ENCODE measurements around the gene EFCAB8.
"Not testable (repeated sequence)": the region's sequence is repeated elsewhere in the genome, so short reads cannot be mapped to it uniquely, and the experiment has no call there.

Gene EFCAB8

DNA sequence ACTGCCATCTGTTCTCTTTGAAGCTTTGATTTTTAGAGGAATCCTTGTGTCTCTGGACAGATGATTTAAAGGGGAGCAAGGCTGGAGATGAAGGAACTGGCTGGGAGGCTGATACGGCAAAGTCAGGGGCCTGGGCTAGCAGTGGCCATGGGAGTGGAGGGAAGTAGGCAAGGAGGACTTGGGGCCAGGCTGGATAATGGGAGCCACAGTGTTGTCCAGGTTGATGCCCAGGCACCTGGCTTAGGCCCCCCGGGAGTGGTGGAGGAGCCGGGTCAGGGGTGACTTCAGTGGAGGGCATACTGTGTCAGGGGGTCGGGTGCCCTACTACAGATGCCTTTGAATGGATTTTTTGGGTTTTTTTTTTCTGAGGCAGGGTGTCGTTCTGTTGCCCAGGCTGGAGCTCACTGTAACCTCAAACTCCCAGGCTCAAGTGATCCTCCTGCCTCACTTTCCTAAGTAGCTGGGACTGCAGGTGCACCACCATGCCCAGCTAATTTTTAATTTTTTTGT, 45.0 kb downstream of the EFCAB8 start:
- in situ Hi-C loops (cut with HindIII; ENCODE audit: low pct_ligation_motif_present, low pct_unique_long_range_greater_than_20kb, low sequenced_read_pairs): no loop called here

DNA sequence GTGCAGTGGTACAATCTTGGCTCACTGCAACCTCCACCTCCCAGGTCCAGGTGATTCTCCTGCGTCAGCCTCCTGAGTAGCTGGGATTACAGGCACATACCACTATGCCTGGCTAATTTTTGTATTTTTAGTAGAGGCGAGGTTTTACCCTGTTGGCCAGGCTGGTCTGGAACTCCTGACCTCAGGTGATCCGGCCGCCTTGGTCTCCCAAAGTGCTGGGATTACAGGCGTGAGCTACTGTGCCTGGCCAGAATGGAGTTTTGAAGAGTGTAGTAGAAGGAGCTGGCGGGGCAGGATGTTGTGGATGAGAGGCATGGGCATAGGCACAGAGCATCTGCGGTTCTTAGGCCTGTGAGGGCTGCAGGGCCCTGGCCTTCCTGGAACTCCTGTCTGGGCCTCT, 46.0 kb downstream of the EFCAB8 start:
- DNase-seq; in situ Hi-C loops (cut with HindIII; ENCODE audit: low pct_ligation_motif_present, low pct_unique_long_range_greater_than_20kb, low sequenced_read_pairs): not testable (repeated sequence)

More for the DNA sequence above, 45.0 kb downstream of the EFCAB8 start:
- DNase-seq: no peak

DNA sequence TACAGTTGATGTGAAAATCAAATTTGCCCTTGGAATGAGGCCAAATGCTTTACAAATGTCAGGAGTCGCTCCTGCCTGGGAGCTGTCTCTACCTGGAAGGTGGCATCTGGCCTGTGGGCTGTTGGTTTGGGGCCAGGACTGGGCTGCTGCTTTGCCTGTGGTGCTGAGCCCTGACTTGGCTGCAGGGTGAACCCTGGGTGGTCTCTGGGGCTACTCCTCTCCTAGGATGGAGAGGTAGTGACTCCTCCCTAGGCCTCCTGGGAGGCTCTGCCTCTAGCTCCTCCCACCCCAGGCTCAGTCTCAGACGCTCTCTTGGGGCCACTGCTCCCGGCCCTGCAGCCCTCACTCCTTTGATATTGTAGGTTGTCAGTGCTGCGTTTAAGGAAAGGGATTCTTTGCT, 47.5 kb downstream of the EFCAB8 start:
- in situ Hi-C loops (cut with HindIII; ENCODE audit: low pct_ligation_motif_present, low pct_unique_long_range_greater_than_20kb, low sequenced_read_pairs): no loop called here
- no peak for DNase-seq

DNA sequence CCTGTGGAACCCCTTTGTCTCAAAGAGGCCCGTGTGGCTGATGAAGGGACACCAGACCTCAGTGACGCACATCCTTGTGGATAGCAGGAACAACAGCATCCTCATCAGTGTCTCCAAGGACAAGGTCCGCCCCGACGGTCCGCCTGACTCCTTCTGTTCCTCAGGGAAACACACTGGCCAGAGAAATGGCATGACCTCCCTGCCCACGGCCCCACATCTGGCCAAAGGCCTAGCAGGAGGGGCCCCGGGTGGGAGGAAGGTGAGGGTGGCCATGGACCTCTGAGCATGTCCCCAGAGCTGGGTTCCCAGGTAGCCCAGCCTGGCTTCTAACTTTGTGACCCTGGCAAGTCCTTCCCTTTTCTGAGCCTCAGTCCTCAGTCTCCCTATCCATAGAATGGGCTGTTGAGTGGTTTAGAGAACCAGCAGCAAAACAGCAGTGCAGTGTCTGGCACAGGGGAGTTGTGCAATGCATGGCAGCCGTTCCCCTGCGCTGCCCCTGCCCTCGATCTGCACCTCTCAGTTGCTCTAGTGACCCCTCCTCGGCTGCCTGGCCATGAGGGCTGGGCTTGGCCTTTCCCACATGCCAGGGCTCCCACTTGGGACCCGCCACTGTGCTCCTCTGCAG, 48.3 kb downstream of the EFCAB8 start:
- DNase-seq: no peak
- in situ Hi-C loops (cut with HindIII; ENCODE audit: low pct_ligation_motif_present, low pct_unique_long_range_greater_than_20kb, low sequenced_read_pairs): no loop called here

DNA sequence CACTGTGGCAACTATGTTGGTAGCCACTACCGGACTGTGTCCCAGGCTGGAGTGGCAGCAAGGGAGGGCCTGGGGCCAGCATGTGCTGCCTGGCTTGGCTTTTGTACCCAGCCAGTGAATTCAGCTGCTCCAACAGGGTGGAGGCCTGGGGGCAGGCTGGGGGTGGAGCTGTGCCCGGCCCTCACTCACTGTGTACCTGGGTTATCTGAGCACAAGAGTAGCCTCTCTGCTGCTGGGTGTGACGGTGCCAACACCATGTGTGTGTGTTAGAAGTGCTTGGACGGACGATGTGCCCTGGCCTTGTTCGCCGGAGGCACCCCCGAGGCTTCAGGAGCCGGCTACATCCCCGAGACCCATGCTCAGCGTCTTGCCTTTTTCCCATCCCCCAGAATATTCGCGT, 49.2 kb downstream of the EFCAB8 start:
- no peak for DNase-seq
- in situ Hi-C loops (cut with HindIII; ENCODE audit: low pct_ligation_motif_present, low pct_unique_long_range_greater_than_20kb, low sequenced_read_pairs): no loop called here

DNA sequence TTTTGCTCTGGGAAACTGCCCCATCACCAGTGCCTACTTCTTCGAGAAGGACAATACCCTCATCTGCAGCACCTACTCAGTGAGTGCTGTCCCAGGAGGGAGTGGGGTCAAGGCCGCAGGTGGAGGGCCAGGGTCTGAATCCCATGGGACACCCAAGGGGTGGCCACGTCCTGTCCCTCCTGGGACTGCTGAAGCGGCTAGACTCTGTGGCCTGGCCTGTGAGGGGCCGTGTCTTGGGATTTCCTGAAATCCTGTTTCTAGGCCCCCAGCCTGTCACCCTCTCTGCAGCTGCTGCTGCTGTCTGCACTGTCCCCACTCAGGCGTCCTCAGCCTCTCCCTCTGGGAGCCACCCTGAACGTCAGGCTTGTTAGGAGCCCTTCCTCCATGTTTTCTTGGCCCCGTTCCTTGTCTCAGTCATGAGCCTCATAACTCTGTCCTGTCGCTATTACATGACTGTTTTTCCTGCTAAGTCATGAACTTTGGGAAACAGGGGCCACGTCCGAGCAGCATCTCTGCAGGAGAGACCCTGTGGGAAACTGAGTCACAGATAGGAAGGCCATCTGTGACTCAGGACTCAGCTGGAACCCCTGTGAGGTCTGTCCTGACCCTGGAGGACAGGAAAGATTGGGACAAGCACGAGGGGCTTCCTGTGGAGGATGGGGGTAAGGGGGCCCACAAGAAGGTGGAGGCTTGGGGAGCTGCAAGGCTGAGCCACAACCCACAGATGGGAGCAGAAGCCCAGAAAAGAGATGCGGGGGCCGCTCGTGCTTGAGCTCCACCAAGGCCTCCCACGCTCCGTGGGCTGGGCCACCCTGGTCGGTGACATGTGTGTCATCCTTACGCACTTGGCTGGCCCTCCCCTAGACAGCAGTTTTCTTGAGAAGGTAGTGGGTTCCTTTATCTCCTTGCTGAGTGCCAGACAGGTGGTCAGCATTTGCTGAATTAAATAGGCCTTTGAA, 49.9 kb downstream of the EFCAB8 start:
- in situ Hi-C loops (cut with HindIII; ENCODE audit: low pct_ligation_motif_present, low pct_unique_long_range_greater_than_20kb, low sequenced_read_pairs): no loop called here
- DNase-seq: no peak

DNA sequence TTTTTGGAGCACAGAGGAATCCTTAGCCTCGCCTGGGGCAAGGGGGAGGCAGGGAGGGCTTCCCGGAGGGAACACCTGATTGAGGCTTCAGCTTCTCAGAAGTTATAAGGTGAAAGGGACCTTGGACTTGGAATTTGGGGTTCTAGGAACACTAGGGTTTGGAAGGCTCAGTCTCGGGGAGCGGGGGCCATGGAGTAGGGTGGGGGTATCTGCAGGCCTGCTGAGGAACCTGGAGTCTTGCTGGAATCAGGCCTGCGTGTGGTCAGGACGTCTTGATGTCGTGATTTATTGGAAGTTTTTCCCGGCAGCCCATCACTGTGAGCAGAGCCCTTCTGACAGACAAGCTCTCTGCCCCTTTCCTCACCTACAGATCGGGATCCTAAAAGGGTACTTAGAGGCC, 50.7 kb downstream of the EFCAB8 start:
- no peak for DNase-seq
- in situ Hi-C loops (cut with HindIII; ENCODE audit: low pct_ligation_motif_present, low pct_unique_long_range_greater_than_20kb, low sequenced_read_pairs): no loop called here

DNA sequence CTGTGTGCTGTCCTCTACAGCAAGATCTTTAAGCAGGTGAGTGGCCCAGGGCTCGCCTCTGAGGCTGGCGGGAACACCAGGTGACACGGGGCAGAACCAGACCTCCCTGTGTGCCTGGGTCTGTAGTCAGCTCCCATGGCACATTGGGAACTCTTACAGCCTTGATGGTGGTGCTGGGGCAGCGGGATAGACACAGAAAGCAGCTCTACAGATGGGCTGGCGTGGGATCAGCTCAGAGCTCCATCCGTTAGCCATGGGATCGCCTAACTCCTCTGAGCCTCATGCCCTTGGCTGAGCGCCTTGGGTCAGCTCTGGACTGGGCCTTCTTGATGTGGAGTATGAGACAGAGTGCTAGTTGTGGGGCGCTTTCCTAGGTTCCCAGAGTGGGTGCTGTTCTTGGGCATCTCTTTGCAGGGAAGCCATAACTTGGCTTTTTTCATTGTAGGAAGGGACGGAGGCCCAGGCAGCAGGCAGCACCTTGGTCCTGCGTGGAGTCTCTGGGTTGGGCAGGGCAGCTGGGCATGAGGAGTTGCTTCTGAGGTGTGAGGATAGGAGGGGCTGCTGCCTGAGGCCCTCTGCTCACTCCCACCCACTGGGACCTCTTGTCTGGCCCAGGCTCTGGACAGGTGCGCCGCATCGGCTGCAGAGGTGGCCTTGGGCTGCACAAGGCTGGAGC, 51.3 kb downstream of the EFCAB8 start:
- DNase-seq: no peak
- in situ Hi-C loops (cut with HindIII; ENCODE audit: low pct_ligation_motif_present, low pct_unique_long_range_greater_than_20kb, low sequenced_read_pairs): no loop called here

DNA sequence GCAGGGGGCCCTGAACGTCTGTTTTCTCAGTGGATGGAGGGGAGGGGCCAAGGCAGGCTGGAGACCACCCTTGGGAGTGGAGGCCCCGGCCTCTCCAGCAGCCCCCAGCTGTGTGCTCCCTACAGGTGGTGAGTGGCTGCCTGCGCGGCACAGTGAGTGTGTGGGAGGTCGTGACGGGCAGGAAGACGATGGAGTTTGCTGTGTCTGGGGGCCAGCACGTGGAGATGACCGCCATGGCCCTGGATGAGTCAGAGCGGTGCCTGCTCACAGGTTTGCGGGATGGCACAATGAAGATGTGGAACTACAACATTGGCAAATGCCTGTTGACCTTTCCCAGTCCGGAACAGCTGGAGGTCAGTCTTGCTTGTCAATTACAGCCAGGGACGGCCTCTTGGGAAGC, 52.6 kb downstream of the EFCAB8 start:
- no peak for DNase-seq
- in situ Hi-C loops (cut with HindIII; ENCODE audit: low pct_ligation_motif_present, low pct_unique_long_range_greater_than_20kb, low sequenced_read_pairs): no loop called here

DNA sequence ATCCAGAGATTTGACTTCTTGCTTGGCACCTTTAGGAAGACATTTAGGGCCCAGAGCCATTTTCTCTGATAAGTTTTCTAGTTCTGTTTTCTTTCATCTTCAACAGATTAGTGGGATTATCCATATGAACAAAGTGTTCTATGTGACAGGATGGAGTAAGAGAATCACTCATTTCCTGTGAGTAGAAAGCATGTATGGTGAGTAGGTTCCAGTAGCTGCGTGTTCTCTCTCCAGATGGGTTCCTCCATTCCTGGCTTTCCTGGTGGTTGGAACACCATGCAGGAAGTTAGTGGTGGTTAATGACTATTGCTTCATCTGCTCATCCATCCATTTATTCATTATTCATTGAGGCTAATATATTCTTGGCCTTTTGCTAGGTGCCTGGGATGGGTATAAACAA, 54.0 kb downstream of the EFCAB8 start:
- no peak for DNase-seq
- in situ Hi-C loops (cut with HindIII; ENCODE audit: low pct_ligation_motif_present, low pct_unique_long_range_greater_than_20kb, low sequenced_read_pairs): no loop called here

DNA sequence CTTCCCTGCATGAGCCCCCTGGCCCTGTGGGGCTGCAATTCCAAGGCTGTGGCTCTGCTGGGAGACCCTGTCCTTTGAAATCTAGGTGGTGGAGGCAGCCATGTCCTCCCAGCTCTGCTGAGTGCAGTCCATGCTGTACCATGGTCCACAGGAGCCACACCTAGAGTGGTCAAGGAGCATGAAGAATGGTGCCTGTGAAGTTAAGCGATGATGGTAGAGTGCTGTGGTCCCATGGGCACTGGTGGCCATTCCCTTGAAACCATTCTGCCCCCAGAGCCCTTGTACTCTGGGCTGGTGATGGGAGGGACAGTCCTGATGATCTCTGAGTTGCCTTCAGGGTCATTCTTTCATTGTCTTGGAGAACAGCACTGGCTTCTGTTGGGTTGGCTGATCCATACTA, 55.3 kb downstream of the EFCAB8 start:
- no peak for DNase-seq
- in situ Hi-C loops (cut with HindIII; ENCODE audit: low pct_ligation_motif_present, low pct_unique_long_range_greater_than_20kb, low sequenced_read_pairs): no loop called here

DNA sequence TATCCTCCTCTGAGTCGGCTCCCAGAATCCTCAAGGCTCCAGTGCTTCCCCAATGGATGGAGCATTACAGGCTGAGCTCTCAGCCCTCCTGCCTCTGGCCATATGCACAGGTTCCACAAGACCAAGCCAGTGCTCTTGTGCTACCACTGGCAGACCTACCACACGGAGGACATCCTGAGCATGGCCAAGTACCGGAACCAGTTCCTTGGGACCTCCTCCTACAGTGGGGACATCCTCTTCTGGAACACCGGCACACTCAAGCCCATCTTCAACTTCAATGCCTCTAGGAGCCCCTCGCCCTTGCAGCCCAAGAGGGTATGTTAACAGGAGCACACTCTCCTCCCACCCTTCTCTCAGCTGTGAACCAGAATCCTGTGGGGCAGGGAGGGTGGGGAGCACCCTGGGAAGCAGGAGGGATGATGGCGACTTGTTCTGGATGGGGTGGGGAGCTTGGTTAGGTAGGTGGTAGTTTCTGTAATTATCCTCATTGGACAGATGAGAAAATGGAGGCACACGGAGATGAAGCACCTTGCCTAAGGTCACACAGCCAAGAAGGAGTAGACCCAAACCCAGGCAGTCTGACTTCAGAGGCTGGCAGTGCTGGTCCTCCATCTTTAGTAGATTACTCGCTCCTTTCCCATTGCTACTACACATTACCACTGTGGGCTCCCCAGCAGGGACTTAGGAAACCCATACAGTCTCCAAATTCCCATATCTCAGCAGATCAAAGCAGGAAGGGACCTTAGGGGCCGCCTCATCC, 58.6 kb downstream of the EFCAB8 start:
- no peak for DNase-seq
- in situ Hi-C loops (cut with HindIII; ENCODE audit: low pct_ligation_motif_present, low pct_unique_long_range_greater_than_20kb, low sequenced_read_pairs): no loop called here

DNA sequence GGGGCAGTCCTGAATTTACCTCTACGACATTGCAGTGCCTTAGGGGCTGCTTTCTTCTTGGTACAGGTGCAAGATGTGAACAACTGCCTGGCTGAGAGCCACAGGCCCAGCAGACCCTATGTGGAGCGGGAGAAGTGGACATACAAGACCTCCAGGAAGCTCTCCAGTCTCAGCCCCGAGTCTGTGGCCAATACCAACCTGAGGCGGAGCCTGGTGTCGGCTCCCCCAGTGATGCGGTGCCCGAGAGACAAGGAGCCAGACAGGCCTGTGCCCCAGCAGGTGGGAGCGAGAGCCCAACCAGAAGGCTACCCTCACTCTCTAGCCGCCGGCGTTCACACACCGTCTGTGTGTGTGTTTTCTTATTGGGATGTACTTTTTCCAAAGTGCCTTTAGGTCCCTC, 59.6 kb downstream of the EFCAB8 start:
- in situ Hi-C loops (cut with HindIII; ENCODE audit: low pct_ligation_motif_present, low pct_unique_long_range_greater_than_20kb, low sequenced_read_pairs): no loop called here
- no peak for DNase-seq

DNA sequence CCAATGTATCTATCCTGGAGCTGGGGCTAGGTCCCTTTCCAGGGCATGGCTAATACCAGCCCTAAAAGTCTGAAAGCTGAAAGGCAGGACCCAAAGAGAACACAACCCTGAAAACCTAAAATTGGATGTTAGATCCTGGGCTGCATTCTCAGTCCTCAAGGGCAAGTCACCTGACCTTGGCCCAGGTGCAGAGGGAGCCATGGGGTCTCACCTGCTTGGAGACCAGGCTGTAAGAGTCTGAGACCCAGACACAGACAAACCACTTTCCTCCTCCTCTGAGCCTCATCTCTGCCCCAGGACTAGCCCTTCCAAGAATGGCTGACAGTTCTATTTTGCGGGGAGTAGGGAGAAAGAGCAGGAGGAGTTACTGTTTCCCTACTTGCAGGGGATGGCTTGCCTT, 60.0 kb downstream of the EFCAB8 start:
- in situ Hi-C loops (cut with HindIII; ENCODE audit: low pct_ligation_motif_present, low pct_unique_long_range_greater_than_20kb, low sequenced_read_pairs): no loop called here

DNA sequence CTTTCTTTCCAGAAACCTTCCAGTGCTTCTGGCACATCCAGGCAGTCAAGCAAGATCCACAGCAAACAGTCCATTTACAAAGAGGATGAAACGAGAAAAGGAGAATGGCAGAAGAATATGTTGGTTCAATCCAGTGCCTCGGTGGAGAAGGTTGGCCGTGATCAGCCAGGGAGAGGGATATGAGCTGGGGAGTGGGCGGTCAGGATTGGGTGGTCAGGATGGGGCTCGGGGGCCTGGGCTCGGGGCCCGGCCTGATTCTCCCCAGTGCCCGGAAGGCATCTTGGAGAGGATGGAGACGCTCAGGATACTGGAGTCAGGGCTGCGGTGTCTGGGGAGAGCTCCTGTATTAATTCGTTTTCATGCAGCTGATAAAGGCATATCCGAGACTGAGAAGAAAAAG, 61.3 kb downstream of the EFCAB8 start:
- DNase-seq: no peak
- in situ Hi-C loops (cut with HindIII; ENCODE audit: low pct_ligation_motif_present, low pct_unique_long_range_greater_than_20kb, low sequenced_read_pairs): no loop called here

More for the DNA sequence above, 60.0 kb downstream of the EFCAB8 start:
- no peak for DNase-seq

DNA sequence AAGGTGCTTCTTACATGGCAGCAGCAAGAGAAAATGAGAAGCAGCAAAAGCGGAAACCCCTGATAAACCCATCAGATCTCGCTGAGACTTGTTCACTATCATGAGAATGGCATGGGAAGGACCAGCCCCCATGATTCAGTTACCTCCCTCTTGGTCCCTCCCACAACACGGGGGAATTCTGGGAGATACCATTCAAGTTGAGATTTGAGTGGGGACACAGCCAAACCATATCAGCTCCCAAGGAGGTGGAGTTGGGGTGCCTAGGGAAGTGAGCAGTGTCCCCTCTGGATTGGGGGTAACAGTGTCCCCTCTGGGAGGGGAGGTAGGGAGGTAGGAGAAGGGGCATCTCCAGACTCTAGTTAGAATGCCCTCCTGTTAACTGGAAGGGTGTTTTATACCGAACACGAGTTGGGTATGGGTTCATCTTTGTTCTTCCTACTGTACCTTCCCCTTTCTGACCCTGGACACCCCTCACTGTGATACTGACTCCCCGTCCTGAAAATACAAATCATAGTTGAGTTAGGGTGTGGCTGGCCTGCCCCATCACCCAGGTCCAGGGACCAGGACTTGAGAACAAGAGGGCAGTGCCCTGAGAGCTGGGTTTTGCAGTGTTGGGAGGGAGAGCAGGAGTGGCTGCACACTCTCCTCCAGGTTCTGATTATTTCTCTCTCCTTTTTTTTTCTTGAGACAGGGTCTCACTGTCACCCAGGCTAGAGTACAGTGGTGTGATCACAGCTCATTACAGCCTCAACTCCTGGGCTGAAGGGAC, 62.0 kb downstream of the EFCAB8 start:
- in situ Hi-C loops (cut with HindIII; ENCODE audit: low pct_ligation_motif_present, low pct_unique_long_range_greater_than_20kb, low sequenced_read_pairs): no loop called here
- no peak for DNase-seq

DNA sequence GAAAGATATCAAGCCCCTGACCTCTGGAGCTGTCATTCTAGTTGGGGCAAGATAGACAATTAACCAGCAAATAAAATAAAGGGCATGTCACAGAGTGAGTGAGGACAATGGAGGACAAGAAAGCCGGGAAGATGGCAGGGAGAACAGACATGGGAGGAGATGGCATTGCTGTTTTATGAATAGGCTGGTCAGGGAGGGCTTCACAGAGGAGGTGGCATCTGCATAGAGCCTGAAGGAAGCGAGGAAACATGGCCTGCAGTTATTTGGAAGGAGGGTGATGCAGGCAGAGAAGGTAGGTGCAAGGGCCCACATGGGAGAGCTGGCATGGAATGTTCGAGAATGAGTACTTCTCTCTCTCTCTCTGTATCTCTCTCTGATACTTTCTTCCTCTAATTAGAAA, 63.7 kb downstream of the EFCAB8 start:
- in situ Hi-C loops (cut with HindIII; ENCODE audit: low pct_ligation_motif_present, low pct_unique_long_range_greater_than_20kb, low sequenced_read_pairs): no loop called here
- no peak for DNase-seq

DNA sequence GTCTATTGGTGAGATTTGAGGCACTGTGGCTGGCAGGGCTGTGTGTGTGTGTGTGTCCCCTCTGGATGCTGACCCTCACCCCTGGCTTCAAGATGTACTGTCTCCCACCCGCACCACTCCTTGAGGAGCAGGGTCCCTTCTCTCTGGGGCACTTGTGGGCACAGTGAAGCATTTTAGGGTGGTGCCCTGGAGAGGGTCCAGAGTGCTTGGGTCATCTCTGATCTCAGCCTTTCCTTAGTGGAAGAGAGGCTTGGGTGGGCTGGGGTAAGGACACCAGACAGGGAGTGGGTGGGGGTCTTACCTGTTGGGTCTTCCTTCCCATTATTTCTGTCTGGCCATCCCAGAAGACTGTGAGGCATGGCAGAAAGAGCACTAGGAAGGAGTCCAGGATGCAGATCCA, 66.1 kb downstream of the EFCAB8 start:
- in situ Hi-C loops (cut with HindIII; ENCODE audit: low pct_ligation_motif_present, low pct_unique_long_range_greater_than_20kb, low sequenced_read_pairs): no loop called here
- no peak for DNase-seq
